Colonic mucosa (tissue), 4 donors: ENCODE measurements around the gene PM20D1. TPM values are rescaled to one million over a fixed set of nuclear protein-coding genes. Genes with fewer than 3 reads are reported as not detected.

Source experiments
- DNase-seq: peaks from one replicate; pipeline ENCODE4 v3.0.0-alpha.2; 2020
- H3K27ac ChIP-seq: fragments of 200-600 bp; one replicate; pipeline ENCODE4 v1.8.0; 2021
- H3K27me3 ChIP-seq: fragments of 200-600 bp; one replicate; pipeline ENCODE4 v1.8.0; 2021
- H3K36me3 ChIP-seq: fragments of 200-600 bp; one replicate; pipeline ENCODE4 v1.8.0; 2021
- H3K4me1 ChIP-seq: fragments of 200-600 bp; one replicate; pipeline ENCODE4 v1.8.0; 2021; ENCODE audit warnings: mild to moderate bottlenecking
- H3K4me3 ChIP-seq: fragments of 200-600 bp; one replicate; pipeline ENCODE4 v1.8.0; 2021
- H3K9ac ChIP-seq, 2 donors: one replicate each; pipeline ENCODE4 v1.7.0; 2013; ENCODE audit warnings: control low read depth in 2 of 2, low read depth in 2 of 2, low read length in 2 of 2
- H3K9me3 ChIP-seq: fragments of 200-600 bp; one replicate; pipeline ENCODE4 v1.8.0; 2021
- CTCF ChIP-seq: fragments of 200-600 bp; IDR thresholded peaks from one replicate; pipeline ENCODE4 v1.8.0; 2022; ENCODE audit warnings: antibody characterized with exemption, mild to moderate bottlenecking
- intact Hi-C: fragments of 100-400 bp; cut with DNase I; formaldehyde crosslinking; loops from one replicate; pipeline ENCODE4 v1.14.1; 2022
- total RNA-seq, 2 donors: library from RNA; stranded (reverse); fragmentation: NEBNext Ultra II Directional in 1 of 2; extraction: Animal tissue kit (Norgen Biotek cat#: 25700) in 1 of 2; gene quantifications; one replicate each; pipeline ENCODE4 v1.2.1, GENCODE V29; 2021
- donor health status: healthy.
- donor health status: DM: no; HTN: no; CAD: no.
- donor health status: DM: no; HTN: no; CAD: no.

The PM20D1 gene
- total RNA-seq, 2 donors from 2014 or later = 0.27 TPM; not detected in 1

GRCh38 chr1:205783904-205784303, 66.0 kb downstream of the PM20D1 start:
- no peak overlapping the region for H3K27ac ChIP-seq

GRCh38 chr1:205783433-205783795, 66.5 kb downstream of the PM20D1 start:
- H3K4me1 ChIP-seq = no peaks in the 10 kb centered on the region
- no peak overlapping the region for H3K4me3 ChIP-seq
- no peak for DNase-seq
- no peak overlapping the region for H3K9ac ChIP-seq
- H3K27ac ChIP-seq = no peak overlapping the region
- intact Hi-C loops = no loop called here
- no peaks in the 10 kb centered on the region for H3K9me3 ChIP-seq
- TF ChIP-seq CTCF = no peak
- no peaks in the 10 kb centered on the region for H3K27me3 ChIP-seq
- H3K36me3 ChIP-seq = no peaks in the 10 kb centered on the region

More at GRCh38 chr1:205783904-205784303, 66.0 kb downstream of the PM20D1 start:
- no peaks in the 10 kb centered on the region for H3K9me3 ChIP-seq
- no peak overlapping the region for H3K4me3 ChIP-seq
- H3K9ac ChIP-seq = no peak overlapping the region
- TF ChIP-seq CTCF = no peak
- intact Hi-C loops = no loop called here
- no peaks in the 10 kb centered on the region for H3K4me1 ChIP-seq
- DNase-seq = no peak
- no peaks in the 10 kb centered on the region for H3K27me3 ChIP-seq
- no peaks in the 10 kb centered on the region for H3K36me3 ChIP-seq

- Histone ChIP-seq H3K27ac (no peak overlapping the region), H3K36me3 (no peaks in the 10 kb centered on the region), H3K9ac (no peak overlapping the region), H3K9me3 (no peaks in the 10 kb centered on the region), H3K4me1 (no peaks in the 10 kb centered on the region), H3K27me3 (no peaks in the 10 kb centered on the region), H3K4me3 (no peak overlapping the region)
- no peak for DNase-seq
- intact Hi-C loops = no loop called here
- no peak for TF ChIP-seq CTCF
Observed at GRCh38 chr1:205782627-205783432, 67.1 kb downstream of the PM20D1 start.

GRCh38 chr1:205780335-205780734, 69.6 kb downstream of the PM20D1 start:
- no peak overlapping the region for H3K4me3 ChIP-seq
- H3K9ac ChIP-seq = no peak overlapping the region
- no peaks in the 10 kb centered on the region for H3K9me3 ChIP-seq
- no peaks in the 10 kb centered on the region for H3K27me3 ChIP-seq
- no peak for DNase-seq
- intact Hi-C loops = no loop called here
- no peak overlapping the region for H3K27ac ChIP-seq
- TF ChIP-seq CTCF = no peak
- no peaks in the 10 kb centered on the region for H3K36me3 ChIP-seq
- H3K4me1 ChIP-seq = no peaks in the 10 kb centered on the region

Other genes with a start within 250 kb of the PM20D1 start
- gene ELK4, start 218.1 kb downstream of the PM20D1 start, total RNA-seq = 10 to 100 TPM; 30.5 to 37.6 TPM
- gene SLC45A3, start 169.6 kb downstream of the PM20D1 start, total RNA-seq = 10 to 100 TPM; 17.9 to 29.6 TPM
- gene NUCKS1, start 100.0 kb downstream of the PM20D1 start, total RNA-seq = 100 to 1,000 TPM; 117 to 123 TPM
- gene RAB29, start 74.7 kb downstream of the PM20D1 start, total RNA-seq = 10 to 100 TPM in 1 of 2 donors, 1 to 10 TPM in 1; 7.5 to 10.2 TPM
- gene SLC41A1, start 36.9 kb downstream of the PM20D1 start, total RNA-seq = 1 to 10 TPM; 4.8 to 8.1 TPM
- not detected for gene SLC26A9, start 93.3 kb upstream of the PM20D1 start, total RNA-seq
- gene RAB7B, start 153.3 kb upstream of the PM20D1 start, total RNA-seq = 1 to 10 TPM in 1 of 2 donors, under 1 TPM in 1; 0.57 to 1.2 TPM
- 10 to 100 TPM; 10.1 to 10.8 TPM for gene CTSE, start 173.8 kb upstream of the PM20D1 start, total RNA-seq
- 1 to 10 TPM; 1.1 to 1.4 TPM for gene RHEX, start 203.0 kb upstream of the PM20D1 start, total RNA-seq